HG02623 (cell line): ENCODE data around the gene APBA2.

Experiments used
- ATAC-seq: cut with Tn5 transposase; IDR thresholded peaks from one replicate; pipeline ENCODE4 v1.9.1; 2021; ENCODE audit warnings: moderate library complexity; ENCODE audit not compliant: unreplicated experiment

The APBA2 gene

GRCh38 chr15:29053661-29054131, 167.9 kb downstream of the APBA2 start:
- ATAC-seq: no peak

GRCh38 chr15:29054171-29055045, 168.6 kb downstream of the APBA2 start:
- ATAC-seq: no peak

GRCh38 chr15:29055876-29056275, 170.1 kb downstream of the APBA2 start:
- no peak for ATAC-seq

- no peak for ATAC-seq
These were observed 171.2 kb downstream of the APBA2 start for GRCh38 chr15:29056839-29057450.

- ATAC-seq: no peak
These were observed 172.1 kb downstream of the APBA2 start for GRCh38 chr15:29057856-29058255.

DNA sequence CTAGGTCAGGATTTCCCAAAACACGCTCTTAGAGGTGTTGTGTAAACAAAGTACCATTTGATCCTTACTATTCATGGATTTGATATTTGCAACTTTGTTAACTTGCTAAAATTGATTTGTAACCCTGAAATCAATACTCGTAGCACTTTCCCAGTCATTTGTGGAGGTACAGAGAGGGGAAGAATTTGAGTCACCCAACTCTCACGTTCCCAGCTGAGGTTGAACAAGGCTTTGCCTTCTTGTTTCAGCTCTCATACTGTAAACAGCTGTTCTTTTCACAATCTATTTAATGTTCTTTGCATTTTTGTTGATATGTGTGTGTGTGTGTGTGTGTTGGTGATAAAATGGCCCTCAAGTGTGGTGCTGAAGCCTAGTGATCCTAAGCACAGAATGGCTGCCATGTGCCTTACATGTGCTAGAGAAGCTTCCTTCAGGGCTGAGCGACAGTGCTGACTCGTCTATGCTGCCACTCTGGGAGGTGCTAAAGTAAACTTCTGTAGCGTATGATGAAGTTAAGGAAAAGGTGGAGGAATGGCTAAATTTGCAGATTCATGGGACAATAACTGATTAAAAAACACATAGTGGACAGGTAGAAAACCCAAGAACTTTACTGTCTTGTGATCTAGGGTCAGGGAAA, 173.2 kb downstream of the APBA2 start:
- ATAC-seq: no peak

GRCh38 chr15:29059871-29060640, 174.3 kb downstream of the APBA2 start:
- ATAC-seq: no peak

- ATAC-seq: no peak
These were observed 176.0 kb downstream of the APBA2 start for GRCh38 chr15:29061746-29062145.

GRCh38 chr15:29062179-29062591, 176.4 kb downstream of the APBA2 start:
- no peak for ATAC-seq

- no peak for ATAC-seq
These were observed 176.9 kb downstream of the APBA2 start for GRCh38 chr15:29062626-29063025.

GRCh38 chr15:29063646-29064045, 177.9 kb downstream of the APBA2 start:
- no peak for ATAC-seq

DNA sequence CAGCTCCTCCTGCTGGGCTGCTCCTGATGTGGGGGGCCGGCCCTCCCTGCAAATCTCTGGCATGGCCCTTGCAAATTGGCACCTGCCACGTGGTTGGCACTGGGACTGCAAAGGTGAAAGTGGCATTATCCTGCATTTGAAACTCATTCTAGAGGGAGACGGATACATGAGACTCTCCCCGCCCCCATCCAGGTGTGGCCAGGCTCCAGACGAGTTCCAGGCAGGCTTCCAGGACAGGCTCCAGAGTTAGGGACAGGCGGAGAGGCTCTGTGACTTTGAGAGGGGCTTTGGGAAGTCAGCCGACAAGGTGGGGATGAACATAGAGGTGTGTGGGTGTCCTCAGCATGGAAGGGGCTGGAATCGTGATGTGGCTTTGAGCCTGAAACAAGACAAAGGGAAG, 178.5 kb downstream of the APBA2 start:
- no peak for ATAC-seq

DNA sequence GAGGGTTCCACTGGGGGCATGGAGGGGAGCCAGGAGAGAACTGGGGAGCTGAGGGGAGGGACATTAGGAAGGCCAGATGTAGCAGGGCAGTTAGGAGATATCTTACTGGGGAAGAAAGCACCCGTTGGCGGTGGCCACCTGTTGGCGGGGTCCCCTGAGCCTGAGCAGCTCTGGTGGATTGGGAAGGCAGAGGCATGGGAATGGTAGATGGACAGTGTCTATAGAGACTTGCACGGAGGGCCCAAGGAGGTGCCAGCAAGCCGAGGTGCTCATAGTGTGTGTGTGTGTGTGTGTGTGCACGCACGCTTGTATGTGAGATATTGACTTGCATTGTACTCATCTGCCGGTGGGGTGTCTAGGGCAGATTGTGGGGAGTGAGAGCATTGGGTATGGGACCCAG, 179.0 kb downstream of the APBA2 start:
- no peak for ATAC-seq

DNA sequence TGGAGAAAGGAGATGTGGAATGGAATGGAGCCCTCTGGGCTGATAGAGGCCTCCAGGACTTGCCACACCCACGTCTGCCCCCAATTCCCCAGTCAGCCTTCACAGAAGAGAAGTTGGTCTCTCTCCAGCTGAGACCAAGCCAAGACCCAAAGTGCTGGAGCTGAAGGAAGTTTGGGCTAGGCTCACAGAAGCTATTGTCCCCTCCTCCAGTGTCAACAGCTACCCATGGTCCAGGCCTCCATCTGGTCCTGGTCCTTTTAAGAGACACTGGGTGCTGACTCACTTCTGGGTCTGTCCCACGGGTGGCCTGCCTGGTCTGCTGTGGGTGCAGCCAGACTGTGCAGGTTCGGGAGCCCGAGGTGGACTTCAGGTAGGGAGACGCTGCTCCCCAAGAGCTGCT, 179.8 kb downstream of the APBA2 start:
- no peak for ATAC-seq

- no peak for ATAC-seq
These were observed 180.5 kb downstream of the APBA2 start for GRCh38 chr15:29066310-29066709.

DNA sequence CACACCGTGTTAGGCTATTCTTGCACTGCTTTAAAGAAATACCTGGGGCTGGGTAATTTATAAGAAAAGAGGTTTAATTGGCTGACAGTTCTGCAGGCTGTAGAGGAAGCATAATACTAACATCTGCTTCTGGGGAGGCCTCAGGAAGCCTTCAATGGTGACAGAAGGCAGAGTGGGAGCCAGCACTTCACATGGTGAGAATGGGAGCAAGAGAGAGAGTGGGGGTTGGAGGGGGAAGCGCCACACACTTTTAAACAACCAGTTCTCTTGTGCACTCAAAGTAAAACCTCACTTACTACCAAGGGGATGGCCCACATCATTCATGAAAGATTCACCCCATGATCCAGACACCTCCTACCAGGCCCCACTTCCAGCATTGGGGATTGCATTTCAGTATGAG, 181.1 kb downstream of the APBA2 start:
- ATAC-seq: no peak

DNA sequence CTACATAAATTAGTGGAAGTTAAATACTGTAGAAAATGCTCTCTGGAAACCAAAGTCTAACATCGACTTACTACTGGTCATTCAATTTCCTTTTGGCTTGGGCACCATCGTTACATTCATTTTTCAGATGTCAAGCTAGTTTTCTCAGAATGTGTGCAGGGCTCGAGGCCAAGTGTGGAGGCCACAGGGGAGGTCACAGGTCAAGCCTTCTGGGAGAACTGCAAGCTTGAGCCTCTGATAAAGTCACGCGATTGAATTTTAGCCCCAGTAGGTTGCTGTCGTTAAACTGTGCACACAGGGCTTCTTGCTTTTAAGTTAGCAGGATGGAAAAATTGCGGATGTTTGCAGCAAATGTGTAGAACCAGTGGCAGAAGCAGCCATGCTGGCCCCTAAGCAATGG, 182.2 kb downstream of the APBA2 start:
- no peak for ATAC-seq

GRCh38 chr15:29070471-29071231, 184.9 kb downstream of the APBA2 start:
- no peak for ATAC-seq

- ATAC-seq: no peak
These were observed 185.6 kb downstream of the APBA2 start for GRCh38 chr15:29071232-29071881.

GRCh38 chr15:29071882-29072273, 186.1 kb downstream of the APBA2 start:
- ATAC-seq: no peak
